ENCODE results near the gene MISP3. TPM values are rescaled to one million over a fixed set of nuclear protein-coding genes. Genes with fewer than 3 reads are reported as not detected.

MISP3 gene
- total and polyA plus RNA-seq, 2 experiments from 2014 or later, result 1.9 to 2.4 TPM

DNA sequence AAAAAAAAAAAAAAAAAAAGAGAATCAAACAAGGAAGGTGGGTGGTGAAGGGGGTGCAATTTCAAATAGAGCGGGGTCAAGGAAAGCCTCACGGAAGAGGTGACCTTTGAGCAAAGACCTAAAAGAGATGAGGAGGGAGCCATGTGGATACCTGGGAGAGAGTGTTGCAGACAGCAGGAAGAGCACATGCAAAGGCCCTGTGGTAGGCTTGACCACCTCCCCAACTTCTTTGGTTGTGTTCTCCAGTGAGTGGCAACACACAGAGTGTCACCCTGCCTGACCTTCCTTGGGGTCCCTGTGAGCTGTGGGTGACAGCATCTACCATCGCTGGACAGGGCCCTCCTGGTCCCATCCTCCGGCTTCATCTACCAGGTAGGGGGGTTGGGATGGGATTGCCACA is 22.1 kb upstream of the MISP3 start:
- no peak overlapping the region for H3K27ac ChIP-seq (ENCODE audit: low read depth)
- TF ChIP-seq ZNF331 (CRISPR knock-in tag; IDR thresholded peaks at IDR 0.05; ENCODE audit: low read depth) (no peak), NANOG (IDR thresholded peaks at IDR 0.05; ENCODE audit: borderline replicate concordance) (no peak), CREB1 (CRISPR knock-in tag; IDR thresholded peaks at IDR 0.05; ENCODE audit: low read depth) (no peak), ZNF114 (CRISPR knock-in tag; IDR thresholded peaks at IDR 0.05) (no peak), EZH2 (IDR thresholded peaks at IDR 0.05; ENCODE audit: low read depth, unreplicated experiment) (no peak), REST (IDR thresholded peaks at IDR 0.05; ENCODE audit: unreplicated experiment) (no peak), ETS1 (IDR thresholded peaks at IDR 0.05) (no peak), JUNB (IDR thresholded peaks at IDR 0.05; ENCODE audit: unreplicated experiment) (no peak), STAT1 (IDR thresholded peaks at IDR 0.05; ENCODE audit: unreplicated experiment) (no peak), POLR2AphosphoS5 (IDR thresholded peaks at IDR 0.05; ENCODE audit: low read depth) (no peak), EZH2phosphoT487 (IDR thresholded peaks at IDR 0.05; ENCODE audit: unreplicated experiment) (no peak)
- TF ChIP-seq, protein P1, sequence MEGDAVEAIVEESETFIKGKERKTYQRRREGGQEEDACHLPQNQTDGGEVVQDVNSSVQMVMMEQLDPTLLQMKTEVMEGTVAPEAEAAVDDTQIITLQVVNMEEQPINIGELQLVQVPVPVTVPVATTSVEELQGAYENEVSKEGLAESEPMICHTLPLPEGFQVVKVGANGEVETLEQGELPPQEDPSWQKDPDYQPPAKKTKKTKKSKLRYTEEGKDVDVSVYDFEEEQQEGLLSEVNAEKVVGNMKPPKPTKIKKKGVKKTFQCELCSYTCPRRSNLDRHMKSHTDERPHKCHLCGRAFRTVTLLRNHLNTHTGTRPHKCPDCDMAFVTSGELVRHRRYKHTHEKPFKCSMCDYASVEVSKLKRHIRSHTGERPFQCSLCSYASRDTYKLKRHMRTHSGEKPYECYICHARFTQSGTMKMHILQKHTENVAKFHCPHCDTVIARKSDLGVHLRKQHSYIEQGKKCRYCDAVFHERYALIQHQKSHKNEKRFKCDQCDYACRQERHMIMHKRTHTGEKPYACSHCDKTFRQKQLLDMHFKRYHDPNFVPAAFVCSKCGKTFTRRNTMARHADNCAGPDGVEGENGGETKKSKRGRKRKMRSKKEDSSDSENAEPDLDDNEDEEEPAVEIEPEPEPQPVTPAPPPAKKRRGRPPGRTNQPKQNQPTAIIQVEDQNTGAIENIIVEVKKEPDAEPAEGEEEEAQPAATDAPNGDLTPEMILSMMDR (conservative IDR thresholded peaks at IDR 0.05; ENCODE audit: low read depth in 2 of 2), result no peak
- TF ChIP-seq, protein P2, sequence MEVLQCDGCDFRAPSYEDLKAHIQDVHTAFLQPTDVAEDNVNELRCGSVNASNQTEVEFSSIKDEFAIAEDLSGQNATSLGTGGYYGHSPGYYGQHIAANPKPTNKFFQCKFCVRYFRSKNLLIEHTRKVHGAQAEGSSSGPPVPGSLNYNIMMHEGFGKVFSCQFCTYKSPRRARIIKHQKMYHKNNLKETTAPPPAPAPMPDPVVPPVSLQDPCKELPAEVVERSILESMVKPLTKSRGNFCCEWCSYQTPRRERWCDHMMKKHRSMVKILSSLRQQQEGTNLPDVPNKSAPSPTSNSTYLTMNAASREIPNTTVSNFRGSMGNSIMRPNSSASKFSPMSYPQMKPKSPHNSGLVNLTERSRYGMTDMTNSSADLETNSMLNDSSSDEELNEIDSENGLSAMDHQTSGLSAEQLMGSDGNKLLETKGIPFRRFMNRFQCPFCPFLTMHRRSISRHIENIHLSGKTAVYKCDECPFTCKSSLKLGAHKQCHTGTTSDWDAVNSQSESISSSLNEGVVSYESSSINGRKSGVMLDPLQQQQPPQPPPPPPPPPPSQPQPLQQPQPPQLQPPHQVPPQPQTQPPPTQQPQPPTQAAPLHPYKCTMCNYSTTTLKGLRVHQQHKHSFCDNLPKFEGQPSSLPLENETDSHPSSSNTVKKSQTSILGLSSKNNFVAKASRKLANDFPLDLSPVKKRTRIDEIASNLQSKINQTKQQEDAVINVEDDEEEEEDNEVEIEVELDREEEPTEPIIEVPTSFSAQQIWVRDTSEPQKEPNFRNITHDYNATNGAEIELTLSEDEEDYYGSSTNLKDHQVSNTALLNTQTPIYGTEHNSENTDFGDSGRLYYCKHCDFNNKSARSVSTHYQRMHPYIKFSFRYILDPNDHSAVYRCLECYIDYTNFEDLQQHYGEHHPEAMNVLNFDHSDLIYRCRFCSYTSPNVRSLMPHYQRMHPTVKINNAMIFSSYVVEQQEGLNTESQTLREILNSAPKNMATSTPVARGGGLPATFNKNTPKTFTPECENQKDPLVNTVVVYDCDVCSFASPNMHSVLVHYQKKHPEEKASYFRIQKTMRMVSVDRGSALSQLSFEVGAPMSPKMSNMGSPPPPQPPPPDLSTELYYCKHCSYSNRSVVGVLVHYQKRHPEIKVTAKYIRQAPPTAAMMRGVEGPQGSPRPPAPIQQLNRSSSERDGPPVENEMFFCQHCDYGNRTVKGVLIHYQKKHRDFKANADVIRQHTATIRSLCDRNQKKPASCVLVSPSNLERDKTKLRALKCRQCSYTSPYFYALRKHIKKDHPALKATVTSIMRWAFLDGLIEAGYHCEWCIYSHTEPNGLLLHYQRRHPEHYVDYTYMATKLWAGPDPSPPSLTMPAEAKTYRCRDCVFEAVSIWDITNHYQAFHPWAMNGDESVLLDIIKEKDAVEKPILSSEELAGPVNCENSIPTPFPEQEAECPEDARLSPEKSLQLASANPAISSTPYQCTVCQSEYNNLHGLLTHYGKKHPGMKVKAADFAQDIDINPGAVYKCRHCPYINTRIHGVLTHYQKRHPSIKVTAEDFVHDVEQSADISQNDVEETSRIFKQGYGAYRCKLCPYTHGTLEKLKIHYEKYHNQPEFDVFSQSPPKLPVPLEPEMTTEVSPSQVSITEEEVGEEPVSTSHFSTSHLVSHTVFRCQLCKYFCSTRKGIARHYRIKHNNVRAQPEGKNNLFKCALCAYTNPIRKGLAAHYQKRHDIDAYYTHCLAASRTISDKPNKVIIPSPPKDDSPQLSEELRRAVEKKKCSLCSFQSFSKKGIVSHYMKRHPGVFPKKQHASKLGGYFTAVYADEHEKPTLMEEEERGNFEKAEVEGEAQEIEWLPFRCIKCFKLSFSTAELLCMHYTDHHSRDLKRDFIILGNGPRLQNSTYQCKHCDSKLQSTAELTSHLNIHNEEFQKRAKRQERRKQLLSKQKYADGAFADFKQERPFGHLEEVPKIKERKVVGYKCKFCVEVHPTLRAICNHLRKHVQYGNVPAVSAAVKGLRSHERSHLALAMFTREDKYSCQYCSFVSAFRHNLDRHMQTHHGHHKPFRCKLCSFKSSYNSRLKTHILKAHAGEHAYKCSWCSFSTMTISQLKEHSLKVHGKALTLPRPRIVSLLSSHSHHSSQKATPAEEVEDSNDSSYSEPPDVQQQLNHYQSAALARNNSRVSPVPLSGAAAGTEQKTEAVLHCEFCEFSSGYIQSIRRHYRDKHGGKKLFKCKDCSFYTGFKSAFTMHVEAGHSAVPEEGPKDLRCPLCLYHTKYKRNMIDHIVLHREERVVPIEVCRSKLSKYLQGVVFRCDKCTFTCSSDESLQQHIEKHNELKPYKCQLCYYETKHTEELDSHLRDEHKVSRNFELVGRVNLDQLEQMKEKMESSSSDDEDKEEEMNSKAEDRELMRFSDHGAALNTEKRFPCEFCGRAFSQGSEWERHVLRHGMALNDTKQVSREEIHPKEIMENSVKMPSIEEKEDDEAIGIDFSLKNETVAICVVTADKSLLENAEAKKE (CRISPR knock-in tag; IDR thresholded peaks at IDR 0.05), result no peak
- H3K4me3 Mint-ChIP-seq, result no peak overlapping the region; the same call in 2 of the 3 replicates

More for the DNA sequence above, 22.1 kb upstream of the MISP3 start:
- no peak overlapping the region for H3K4me3 ChIP-seq
- no peak overlapping the region for H3K4me2 ChIP-seq
- H3K9me2 ChIP-seq (ENCODE audit: insufficient read depth), result no peaks in the 10 kb centered on the region
- no peaks in the 10 kb centered on the region for H3K27me3 ChIP-seq (ENCODE audit: insufficient read depth)
- no peaks in the 10 kb centered on the region for H3K79me2 ChIP-seq (replicated peaks; ENCODE audit: insufficient read depth)
- Mint-ChIP-seq H3K4me1 (no peaks in the 10 kb centered on the region), H3K27ac (no peak overlapping the region), H3K27me3 (ENCODE audit: insufficient read depth, low read depth, poor library complexity) (peaks cover 8% of the 10 kb centered on the region), H3K9me3 (peaks cover 8% of the 10 kb centered on the region; the same call in 2 of the 3 replicates), H3K36me3 (ENCODE audit: low read depth) (peaks cover 35% of the 10 kb centered on the region)
- no peaks in the 10 kb centered on the region for H3K36me3 ChIP-seq (ENCODE audit: insufficient read depth)
- DNase-seq (ENCODE audit: low spot score) (no peak), ATAC-seq (no peak)
- H3F3A ChIP-seq (replicated peaks; ENCODE audit: low read depth), result no peaks in the 10 kb centered on the region
- H4K20me1 ChIP-seq (replicated peaks; ENCODE audit: insufficient read depth), result no peaks in the 10 kb centered on the region; the same call in 1 of the 2 replicates
- H2AFZ ChIP-seq, result no peak overlapping the region
- H3K4me1 ChIP-seq (ENCODE audit: insufficient read depth), result no peaks in the 10 kb centered on the region

Measured in GM23338 (cell line).